HG03103 (cell line): ENCODE results near the gene ARHGAP20.
"Not testable (repeated sequence)": the region's sequence is repeated elsewhere in the genome, so short reads cannot be mapped to it uniquely, and the experiment has no call there.

ENCODE experiments used
- ATAC-seq: cut with Tn5 transposase; IDR thresholded peaks from one replicate; pipeline ENCODE4 v1.9.1; 2021; ENCODE audit warnings: low read depth; ENCODE audit not compliant: unreplicated experiment

Gene ARHGAP20

GRCh38 chr11:110619366-110619765 lies 92.9 kb downstream of the ARHGAP20 start:
- ATAC-seq: not testable (repeated sequence)

- no peak for ATAC-seq
Measured at GRCh38 chr11:110614031-110614430, 98.2 kb downstream of the ARHGAP20 start.

DNA sequence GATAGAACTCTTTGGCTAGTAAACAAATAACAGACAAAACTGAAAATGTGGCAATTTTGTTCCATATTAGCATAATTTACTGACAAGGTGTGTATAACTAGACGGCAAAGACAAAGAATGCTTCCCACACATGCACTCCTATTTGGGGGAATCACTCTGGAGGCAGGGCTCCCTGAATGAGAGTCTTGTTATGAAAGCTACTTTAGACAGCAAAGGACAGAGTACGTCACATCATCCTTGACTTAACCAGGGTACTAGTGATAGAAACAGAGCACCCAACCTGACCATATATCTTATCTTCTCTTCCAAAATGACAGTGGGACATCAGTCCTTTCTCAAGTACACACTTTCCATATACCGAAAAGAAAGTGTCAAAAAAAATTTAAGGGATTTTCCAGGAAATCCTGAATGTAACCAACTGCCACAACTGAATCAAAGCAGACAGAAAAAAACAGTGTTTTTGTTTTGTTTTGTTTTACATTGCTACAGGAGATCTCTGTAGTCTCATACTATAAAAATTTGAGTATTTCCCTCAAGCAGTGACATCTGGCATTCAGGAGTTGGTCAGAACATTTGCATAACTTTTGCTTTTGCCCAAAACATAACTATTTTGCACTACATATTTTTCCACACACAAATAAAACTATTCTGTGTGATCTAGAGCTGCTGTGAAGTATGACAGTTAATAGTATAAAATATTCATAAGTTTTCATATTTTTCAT lies 98.9 kb downstream of the ARHGAP20 start:
- ATAC-seq: no peak

GRCh38 chr11:110606415-110606814 lies 105.8 kb downstream of the ARHGAP20 start:
- ATAC-seq: no peak

- no peak for ATAC-seq
Measured at GRCh38 chr11:110601936-110602335, 110.3 kb downstream of the ARHGAP20 start.

DNA sequence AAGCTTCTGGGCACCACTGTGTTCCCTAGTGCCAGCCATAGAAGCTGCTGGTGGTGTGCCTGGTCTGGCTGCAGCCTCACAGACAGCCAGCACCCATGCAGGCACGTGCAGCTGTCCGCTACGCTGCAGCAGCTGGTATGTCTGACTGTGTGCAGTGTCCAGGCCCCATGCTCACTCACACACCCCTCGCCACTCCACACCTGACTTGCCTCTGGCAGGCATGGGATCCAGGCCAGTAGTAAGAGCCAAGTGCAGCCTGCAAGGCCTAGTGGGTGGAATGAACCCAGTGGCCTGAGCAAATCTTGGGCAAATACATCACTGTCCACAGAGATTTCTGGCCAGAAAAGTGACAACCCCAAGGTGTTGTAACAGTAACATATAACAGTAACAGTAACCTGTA lies 111.9 kb downstream of the ARHGAP20 start:
- no peak for ATAC-seq

GRCh38 chr11:110599207-110599606 lies 113.0 kb downstream of the ARHGAP20 start:
- no peak for ATAC-seq

DNA sequence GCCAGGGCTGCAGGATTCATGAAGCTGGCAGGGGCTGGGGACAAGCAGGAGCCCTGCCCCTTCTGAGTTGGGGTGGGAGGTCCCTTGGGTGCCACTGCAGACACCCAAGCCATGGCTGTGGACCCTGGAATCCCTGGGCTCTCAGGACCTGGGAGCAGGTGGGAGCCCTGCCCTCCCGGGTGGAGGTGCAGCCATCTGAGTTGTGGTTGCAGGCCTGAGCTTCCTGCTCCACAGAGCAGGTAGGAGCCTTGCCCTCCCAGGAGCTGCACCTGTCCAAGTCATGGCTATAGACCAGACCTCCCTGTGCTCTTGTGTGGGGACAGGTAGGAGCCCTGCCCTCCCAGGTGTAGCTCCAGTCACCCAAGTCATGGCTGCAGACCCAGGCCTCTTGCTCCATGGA lies 113.5 kb downstream of the ARHGAP20 start:
- ATAC-seq: no peak

DNA sequence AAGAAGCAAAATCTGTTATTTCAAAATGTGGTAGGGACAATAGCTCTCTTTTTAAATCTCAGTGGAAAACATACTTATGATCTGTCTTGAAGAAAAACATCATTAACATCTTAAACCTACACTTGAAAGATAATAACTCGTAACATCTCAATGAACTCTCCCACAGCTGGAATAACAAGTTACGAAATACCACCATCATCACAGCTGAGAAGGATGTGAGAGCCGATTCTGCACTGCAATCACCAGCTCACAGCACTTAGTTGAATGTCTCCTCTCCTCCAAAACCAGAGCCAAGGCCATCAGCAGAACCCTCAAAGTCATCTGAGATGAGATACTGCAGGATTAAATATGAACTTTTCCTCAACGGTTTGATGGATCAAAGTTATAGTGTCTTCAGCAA lies 124.3 kb downstream of the ARHGAP20 start:
- no peak for ATAC-seq

GRCh38 chr11:110587129-110587528 lies 125.1 kb downstream of the ARHGAP20 start:
- no peak for ATAC-seq

GRCh38 chr11:110584150-110584549 lies 128.1 kb downstream of the ARHGAP20 start:
- no peak for ATAC-seq

GRCh38 chr11:110582728-110583432 lies 129.4 kb downstream of the ARHGAP20 start:
- no peak for ATAC-seq

DNA sequence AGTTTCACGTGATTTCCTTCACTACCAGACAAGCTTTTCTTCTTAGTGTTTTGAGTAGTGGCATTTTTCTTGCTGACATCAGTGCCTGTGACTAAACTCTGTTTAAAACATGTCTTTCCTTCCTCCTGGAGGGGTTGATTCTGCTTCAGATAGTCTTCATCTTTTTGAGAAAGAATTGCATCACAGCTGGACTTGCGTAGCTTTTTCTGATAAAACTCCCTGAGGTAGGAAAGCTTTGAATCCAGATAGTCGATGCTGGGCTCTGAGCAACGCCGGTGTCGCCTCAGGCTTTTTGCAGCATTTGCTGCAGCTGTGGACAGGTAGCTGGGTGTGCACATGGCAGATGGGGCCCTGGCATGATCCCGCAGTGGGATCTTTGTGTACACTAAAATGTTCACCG lies 131.7 kb downstream of the ARHGAP20 start:
- no peak for ATAC-seq

DNA sequence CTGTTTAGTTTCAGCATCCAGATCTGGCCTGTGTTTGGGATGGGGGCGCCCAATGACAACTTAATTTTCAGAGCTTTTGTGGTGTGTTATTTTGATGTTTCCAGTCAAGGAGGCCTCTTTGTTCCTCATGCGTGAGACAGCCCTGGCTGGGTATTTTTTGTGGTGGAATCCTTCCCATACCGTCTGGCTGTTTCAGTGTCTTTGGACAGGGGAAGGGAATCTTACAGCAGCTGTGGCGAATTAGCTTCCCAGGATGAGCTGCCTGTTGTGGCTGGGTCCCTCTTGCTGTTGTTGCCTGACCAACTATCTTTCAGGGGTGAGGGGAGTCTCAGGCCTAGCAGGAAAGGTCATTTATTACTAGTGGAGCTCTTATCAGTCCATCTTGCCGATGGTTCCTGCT lies 138.8 kb downstream of the ARHGAP20 start:
- no peak for ATAC-seq

DNA sequence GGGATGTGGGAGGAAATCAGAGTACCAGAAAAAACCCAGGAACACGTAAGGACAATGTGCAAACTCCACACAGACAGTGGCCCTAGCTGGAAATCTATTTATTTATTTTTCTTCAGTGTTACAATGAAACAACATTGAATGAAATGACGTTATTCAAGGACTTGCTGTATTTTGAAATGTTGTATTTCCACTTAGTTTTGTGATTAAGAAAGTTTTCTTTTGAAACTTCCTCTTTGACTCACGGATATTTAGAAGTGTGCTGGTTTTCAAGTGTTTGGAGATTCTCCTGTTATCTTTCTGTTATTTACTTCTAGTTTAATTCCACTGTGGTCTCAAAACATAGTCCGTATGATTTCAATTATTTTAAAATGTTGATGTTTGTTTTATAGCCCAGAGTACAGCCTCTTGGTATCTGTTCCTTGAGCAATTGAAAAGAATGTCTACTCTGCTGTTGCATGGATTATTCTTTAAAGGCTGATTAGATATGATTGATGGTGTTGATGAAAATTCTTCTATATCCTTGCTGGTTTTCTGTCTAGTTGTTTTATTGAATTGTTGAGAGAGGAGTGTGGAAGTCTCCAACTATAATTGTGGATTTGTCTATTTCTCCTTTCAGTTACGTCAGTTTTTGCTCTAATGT lies 141.0 kb downstream of the ARHGAP20 start:
- no peak for ATAC-seq

DNA sequence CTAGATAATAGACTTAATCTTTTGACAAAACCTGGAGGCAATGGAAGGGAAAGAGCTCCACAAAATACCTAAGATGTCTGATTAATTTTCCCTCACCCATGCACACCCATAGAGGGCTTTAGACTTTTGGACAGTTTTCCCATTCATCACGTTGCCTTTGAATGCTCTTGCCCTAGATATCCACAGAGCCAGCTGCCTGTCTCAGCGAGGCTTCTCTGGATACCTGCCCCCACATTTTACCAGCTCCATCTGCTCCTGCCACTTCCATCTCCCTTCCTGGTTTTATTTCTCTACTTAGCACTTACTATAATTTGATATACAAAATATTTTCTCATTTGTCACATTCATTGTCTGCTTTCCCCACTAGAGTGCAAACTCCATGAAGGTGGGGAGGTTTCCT lies 145.7 kb downstream of the ARHGAP20 start:
- no peak for ATAC-seq

DNA sequence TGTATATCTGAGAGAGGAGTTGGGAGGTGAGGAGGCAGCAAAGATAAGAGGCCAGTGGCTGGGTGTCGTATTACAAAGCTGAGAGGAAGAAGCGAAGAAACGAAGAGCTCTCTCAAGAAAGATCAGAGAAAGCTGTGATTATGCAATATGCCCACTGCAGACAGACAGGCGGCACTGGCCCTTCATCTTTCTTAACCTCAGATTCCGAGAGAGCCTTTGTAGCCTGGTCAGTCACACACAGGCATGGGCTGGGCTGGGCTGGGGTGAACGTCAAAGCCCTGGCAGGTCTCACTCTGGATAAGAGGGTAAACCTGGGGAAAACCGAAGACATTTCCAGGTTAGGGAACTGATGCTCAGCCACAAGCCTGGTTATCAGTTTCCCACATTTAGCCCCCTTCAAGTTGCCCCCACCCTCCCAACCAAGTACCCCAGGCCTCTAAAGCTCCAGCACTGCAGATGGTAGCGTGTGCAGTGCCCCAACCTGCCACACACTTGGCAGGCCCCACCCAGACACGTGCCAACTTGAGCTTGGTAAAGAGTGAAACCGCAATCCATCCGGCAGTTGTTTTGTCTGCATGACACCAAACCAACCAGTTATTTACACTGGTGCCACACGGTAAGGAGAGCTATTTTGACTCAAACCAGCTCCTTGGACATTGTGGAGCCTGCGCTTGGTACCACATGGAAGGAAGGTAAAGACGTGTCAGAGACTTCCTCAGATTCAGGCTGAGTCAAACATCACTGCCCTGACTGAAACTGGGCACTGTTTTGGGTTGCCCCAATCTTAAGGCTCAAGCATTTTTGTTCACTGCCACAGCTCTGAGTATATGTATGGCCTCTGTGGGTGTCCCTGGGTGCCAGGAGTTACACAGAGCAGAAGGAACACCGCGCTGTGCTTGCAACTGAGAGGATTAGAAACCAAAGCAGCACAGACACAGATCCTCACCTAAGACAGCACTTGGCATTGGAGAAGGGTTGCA lies 146.6 kb downstream of the ARHGAP20 start:
- no peak for ATAC-seq

GRCh38 chr11:110564676-110565356 lies 147.4 kb downstream of the ARHGAP20 start:
- no peak for ATAC-seq

- ATAC-seq: no peak
Measured at GRCh38 chr11:110544779-110545178, 167.5 kb downstream of the ARHGAP20 start.

GRCh38 chr11:110538154-110538553 lies 174.1 kb downstream of the ARHGAP20 start:
- ATAC-seq: no peak
